ACHN (cell line): Measurements from ENCODE around the gene KIF3A.
"Not testable (repeated sequence)": the region's sequence is repeated elsewhere in the genome, so short reads cannot be mapped to it uniquely, and the experiment has no call there.

ENCODE experiments used
- DNase-seq: peaks from one replicate; pipeline ENCODE4 v3.0.0-alpha.2; 2015
- in situ Hi-C: cut with HindIII; loops from 2 replicates; pipeline ENCODE4 v1.10.0; 2017; ENCODE audit warnings: low sequenced_read_pairs, low pct_ligation_motif_present, low pct_unique_long_range_greater_than_20kb

KIF3A gene

DNA sequence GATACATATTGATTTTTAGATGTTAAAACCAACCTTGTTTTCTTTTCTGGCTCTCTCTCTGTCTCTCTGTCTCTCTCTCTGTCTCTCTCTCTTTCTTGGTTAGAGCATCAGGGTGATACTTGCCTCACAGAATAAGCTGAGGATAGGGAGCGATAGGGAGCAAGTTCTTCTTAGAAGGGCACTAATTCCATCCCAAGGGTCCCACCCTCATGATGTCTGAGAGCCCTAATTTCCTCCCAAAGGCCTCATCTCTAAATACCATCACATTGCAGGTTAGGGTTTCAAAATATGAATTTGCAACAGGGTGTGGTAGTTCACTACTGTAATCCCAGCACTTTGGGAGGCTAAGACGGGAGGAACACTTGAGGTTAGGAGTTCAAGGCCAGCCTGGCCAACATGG lies 4.8 kb upstream of the KIF3A start:
- in situ Hi-C loops = no loop called here
- DNase-seq = no peak

DNA sequence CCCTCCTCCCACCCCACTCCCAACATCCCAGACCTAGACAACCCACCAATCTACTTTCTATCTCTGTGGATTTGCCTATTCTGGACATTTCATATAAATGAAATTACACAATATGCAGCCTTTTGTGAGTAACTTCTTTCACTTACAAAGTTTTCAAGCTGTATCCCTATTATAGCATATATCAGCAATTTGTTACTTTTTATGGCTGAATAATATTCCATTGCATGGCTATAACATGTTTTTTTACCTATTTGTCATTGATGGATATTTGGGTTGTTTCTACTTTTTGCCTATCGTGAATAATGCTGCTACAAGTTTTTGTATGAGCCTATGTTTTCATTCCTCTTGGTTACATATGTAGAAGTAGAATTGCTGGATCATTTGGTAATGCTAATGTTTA lies 1.9 kb upstream of the KIF3A start:
- in situ Hi-C loops = no loop called here
- DNase-seq = no peak

DNA sequence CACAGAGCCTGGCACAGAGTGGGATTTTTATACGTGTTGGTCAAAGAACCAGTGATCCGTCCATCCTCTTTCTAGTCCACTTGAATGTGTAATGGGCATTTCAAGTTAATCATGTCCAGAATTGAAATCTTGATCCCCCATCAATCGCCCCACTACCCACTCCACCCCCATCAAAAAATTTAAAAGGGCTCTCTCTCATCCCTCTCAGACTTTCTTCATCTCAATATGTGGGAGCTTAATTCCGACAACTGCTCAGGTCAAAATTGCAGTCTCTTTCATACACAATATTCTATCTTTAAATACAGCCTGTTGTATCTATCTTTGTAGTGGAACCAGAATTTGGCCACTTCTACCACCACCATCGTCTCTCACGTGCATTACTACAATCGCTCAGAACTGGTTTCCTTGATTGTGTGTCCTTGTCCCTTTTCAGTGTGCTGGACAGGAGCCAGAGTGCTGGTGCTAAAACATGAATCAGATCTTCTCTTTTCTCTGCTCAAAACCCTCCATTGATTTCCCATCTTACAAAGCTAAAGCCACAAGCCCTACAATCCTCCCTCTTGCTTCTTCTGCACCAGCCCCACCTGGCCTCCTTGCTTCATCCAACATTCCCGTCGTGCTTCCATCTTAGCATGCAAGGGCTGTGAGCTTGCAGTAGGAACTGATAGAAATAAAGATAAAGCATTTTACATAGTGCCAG lies 786 bp upstream of the KIF3A start:
- no peak for DNase-seq
- in situ Hi-C loops = no loop called here

DNA sequence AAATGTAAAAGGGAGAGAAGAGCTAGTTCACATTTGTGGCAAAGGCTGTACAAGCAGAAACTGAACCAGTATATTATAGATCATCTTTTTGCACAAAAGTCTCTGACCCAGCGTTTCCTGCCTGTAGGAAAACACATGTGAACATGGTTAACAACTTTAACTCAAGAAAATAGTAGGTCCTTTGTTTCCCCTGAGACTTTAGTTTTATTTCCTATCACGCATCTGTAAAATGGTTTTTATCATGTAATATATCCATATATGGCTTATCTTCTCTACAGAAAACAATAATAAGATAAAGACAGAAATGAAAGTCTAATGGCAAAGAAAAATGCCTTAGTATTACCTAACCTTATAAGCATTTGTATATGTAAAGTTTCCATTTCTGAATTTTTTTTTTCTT lies 2.7 kb downstream of the KIF3A start:
- no peak for DNase-seq
- in situ Hi-C loops = no loop called here

DNA sequence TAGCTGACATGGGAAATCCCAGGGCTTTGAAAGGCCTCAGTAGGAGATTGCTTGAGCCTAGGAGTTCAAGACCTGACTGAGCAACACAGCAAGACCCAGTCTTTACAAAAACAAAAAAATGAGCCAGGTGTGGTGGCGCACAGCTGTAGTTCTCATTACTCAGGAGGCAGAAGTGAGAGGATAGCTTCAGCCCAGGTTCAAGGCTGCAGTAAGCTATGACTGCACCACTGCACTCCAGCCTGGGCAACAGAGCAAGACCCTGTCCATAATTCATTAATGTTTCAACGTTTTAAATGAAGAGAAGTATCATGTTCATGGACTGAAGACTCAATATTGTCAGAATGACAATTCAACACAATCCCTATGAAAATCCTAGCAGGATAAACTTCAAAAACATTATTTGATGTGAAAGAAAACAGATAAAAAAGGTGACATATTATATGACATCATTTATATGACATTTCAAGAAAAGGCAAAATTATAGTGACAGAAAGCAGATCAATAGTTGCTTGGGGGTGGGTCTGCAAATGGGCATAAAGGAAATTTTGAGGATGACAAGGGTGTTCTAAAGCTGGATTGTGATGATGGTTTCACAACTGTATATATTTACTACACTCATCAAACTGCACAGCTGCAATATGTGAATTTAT lies 3.7 kb downstream of the KIF3A start:
- in situ Hi-C loops = no loop called here
- DNase-seq = no peak

- in situ Hi-C loops = no loop called here
- no peak for DNase-seq
Observed at GRCh38 chr5:132729896-132730295, 7.5 kb downstream of the KIF3A start.

DNA sequence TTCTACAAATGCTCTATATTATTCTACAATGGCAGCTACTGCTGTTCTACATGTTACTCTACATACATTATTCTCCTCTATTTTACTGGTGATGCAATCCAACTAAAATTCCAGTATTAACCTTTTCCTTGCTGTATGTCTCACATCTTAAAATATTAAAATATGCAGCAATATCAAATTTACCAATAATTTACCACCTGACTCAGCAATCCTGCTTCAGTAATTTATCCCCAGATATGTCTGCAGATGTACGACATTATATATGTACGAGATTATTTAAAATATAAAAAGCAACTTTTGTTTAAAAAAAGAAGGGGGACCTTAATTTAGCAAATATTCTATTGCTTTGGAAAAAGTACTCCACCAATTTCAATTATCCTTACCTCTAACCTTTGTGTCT lies 11.6 kb downstream of the KIF3A start:
- no peak for DNase-seq
- in situ Hi-C loops = no loop called here

DNA sequence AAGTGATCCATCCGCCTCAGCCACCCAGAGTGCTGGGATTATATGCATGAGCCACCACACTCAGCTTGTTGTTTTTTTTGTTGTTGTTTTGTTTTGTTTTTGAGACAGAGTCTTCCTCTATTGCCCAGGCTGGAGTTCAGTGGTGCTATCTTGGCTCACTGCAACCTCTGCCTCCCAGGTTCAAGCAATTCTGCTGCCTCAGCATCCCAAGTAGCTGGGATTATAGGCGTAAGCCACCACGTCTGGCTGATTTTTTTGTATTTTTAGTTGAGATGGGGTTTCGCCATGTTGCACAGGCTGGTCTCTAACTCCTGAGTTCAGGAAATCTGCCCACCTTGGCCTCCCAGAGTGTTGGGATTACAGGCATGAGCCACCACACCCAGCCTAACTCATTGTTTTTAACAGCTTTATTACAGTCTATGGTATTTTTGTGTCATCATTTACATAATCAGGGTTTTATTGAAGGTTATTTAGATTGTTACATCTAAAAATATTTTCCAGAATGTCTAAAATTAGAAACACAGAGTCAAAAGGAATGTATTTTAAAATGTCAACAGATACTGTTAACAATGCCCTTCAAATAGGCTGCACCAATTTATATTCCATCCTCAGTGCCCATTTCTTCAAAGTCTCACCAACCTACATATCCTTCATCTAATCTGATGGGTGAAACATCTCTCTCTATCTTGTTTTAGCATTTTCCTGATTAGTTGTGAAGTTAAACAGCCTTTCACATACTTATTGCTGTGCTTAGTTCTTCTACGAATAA lies 18.6 kb downstream of the KIF3A start:
- in situ Hi-C loops = no loop called here
- no peak for DNase-seq

- in situ Hi-C loops = no loop called here
- peak; percentile 4 for DNase-seq
Observed at GRCh38 chr5:132714456-132715307, 22.7 kb downstream of the KIF3A start.

DNA sequence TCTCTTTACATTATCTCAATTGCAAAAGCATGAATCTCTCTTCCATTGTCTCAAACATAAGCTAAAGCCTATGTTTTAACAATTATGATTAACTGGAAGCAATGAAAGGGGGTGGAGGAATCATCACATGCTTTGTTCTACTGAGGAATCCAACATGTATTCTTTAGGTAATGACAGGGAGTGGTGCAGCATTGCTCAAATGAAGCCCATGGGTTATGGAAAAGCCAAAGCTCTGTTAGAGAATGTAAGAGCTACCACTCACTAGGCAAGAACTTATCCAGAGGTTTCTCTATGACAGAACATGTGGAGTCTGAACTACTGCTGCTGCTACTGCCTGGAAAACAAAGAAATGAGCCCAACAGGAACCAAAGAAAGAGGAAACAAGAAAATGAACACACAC lies 28.7 kb downstream of the KIF3A start:
- no peak for DNase-seq
- in situ Hi-C loops = no loop called here

DNA sequence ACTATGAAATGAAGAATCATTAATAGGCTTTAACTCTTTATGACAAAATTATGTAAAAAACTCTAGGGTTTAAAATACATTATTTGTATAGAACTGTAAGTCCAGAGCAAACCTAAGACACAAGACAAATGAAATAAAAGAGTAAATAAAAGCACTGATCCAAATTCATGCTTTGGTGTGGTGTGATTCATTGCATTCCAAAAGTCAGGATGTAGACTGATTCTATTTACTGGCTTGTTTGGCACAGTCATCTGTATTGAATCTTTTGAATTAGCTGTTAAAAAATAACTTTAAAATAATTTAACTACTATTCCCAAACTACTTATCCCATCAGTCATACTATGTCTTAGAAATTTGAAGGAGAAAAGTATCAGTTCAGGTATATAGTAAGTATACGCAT lies 32.5 kb downstream of the KIF3A start:
- in situ Hi-C loops = no loop called here
- peak; percentile 17 for DNase-seq

DNA sequence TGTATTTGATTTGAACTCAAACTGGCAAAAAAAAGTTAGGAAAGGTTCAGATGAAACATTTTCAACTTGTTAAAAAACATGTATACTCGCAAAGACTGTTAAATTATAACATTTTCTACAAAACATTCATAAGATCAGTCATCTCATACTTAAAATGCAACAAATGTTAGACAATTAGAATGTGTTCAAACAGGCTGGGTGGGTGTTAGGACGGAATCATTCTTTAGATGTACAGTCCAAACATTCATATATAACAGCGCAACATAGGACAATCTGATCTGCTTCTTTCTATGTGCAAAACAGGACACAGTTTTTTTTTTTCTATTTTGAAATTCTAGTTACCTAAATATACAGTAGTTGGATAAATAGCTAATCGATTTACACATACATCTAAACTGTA lies 41.4 kb downstream of the KIF3A start:
- no peak for DNase-seq
- in situ Hi-C loops = no loop called here

GRCh38 chr5:132692632-132692967 lies 44.7 kb downstream of the KIF3A start:
- DNase-seq = no peak
- in situ Hi-C loops = no loop called here

- DNase-seq, in situ Hi-C loops: not testable (repeated sequence)
Observed at GRCh38 chr5:132691755-132692631, 45.4 kb downstream of the KIF3A start.

DNA sequence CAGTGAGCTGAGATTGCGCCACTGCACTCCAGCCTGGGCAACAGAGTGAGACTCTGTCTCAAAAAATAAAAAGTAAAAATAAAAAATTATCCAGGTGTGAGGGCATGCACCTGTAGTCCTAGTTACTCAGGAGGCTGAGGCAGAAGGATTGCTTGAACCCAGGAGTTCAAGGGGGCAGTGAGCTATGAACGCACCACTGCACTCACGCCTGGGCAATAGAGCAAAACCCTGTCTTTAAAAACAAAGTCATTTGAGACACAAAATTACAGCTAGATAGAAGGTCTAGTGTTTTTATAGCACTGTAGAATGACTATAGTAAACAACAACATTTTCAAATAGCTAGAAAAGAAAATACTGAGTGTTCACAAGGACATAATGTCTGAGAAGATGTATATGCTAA lies 47.2 kb downstream of the KIF3A start:
- no peak for DNase-seq
- in situ Hi-C loops = no loop called here

GRCh38 chr5:132689513-132689912 lies 47.8 kb downstream of the KIF3A start:
- DNase-seq = no peak
- in situ Hi-C loops = no loop called here

DNA sequence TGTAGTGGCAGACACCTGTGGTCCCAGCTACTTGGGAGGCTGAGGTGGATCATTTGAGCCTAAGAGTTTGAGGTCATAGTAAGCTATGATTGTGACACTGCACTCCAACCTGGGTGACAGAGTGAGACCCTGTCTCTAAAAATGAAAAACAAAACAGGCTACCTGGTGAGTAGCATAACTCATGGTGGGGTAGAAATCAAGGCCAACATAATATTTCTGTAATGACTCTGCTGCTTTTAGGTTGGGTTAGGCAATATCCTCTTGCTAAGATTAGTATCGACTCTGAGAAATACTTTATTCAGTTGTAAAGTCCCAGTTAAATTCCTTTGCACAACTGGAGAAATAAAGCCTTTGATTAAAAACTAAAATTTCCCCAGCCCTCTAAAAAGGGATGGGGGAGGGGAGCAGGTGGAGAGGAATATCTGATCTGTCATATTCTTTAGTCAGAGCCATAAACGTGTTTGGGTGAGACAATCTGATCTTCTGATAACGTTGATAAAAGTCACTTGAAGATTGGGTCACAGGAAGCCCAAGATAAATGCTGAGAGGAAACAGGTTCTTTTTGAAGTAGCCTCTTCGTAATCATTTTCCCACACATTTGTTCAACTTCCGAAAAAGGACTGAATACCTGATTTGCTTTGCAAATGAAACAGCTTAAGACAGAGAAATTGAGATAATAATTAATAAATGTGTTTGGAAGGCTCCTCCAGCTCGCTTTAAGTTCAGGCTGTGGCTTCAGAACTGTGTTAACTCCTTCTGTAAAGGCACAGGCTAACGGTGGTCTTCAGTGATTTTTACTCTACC lies 48.6 kb downstream of the KIF3A start:
- DNase-seq = no peak
- in situ Hi-C loops = no loop called here
